ENCODE results near the gene WDR82. TPM values are rescaled to one million over a fixed set of nuclear protein-coding genes. Genes with fewer than 3 reads are reported as not detected.

WDR82 gene
- total RNA-seq, 1 donor from 2014 or later: 57.4 TPM

DNA sequence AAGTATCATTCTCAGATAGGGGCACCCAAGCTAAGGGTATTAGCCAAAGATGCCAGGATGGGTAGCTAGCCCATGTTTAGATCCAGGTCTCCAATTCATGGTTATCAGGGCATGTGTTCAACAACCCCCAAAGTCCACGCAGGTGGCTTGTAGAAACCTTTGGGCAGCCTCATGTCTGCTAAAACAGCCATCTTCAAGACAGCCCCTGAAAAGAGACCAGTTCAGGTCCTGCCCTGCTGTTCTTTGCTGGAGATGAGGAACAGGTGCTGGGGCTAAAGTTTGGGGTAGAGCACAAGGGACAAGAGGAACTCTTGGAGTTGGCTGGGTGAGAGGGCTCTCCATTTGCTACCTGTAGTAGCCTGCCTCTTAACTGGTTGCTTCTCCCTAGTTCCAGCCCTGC is 28.3 kb downstream of the WDR82 start:
- Histone ChIP-seq H3K4me1 (ENCODE audit: insufficient read depth, low read length) (peaks cover 7% of the 10 kb centered on the region), H3K9me3 (ENCODE audit: insufficient read depth, low read depth, low read length) (no peaks in the 10 kb centered on the region), H3K9ac (ENCODE audit: low read length) (no peak overlapping the region), H3K27me3 (ENCODE audit: insufficient read depth, low read length) (no peaks in the 10 kb centered on the region), H3K36me3 (ENCODE audit: insufficient read depth, low read length) (peaks cover 34% of the 10 kb centered on the region), H3K4me3 (ENCODE audit: insufficient read depth, low read depth, low read length) (no peak overlapping the region), H3K27ac (ENCODE audit: low read depth, low read length) (no peak overlapping the region), H3K4me2 (ENCODE audit: low read length) (no peak overlapping the region), H3K79me2 (ENCODE audit: insufficient read depth, low read length) (peaks cover 6% of the 10 kb centered on the region), H2AFZ (ENCODE audit: low read depth, low read length) (no peak overlapping the region), H4K20me1 (ENCODE audit: insufficient read depth, low read length) (peaks cover 67% of the 10 kb centered on the region)
- peaks cover 23% of the 10 kb centered on the region for H3K36me3 Mint-ChIP-seq (ENCODE audit: low read depth, unreplicated experiment)
- FAIRE-seq (no peak), DNase-seq (ENCODE audit: low read depth) (no peak)
- TF ChIP-seq CTCF (IDR thresholded peaks at IDR 0.05; ENCODE audit: insufficient read depth, low read depth, low read length): no peak
- TF ChIP-seq EZH2 (IDR thresholded peaks at IDR 0.05; ENCODE audit: insufficient read depth, low read length): no peak
- peaks cover 6% of the 10 kb centered on the region for H3K4me1 Mint-ChIP-seq (ENCODE audit: low read depth, unreplicated experiment)
- H3K9me3 Mint-ChIP-seq (ENCODE audit: unreplicated experiment): no peaks in the 10 kb centered on the region
- H3K27ac Mint-ChIP-seq (ENCODE audit: unreplicated experiment): no peak overlapping the region
- H3K27me3 Mint-ChIP-seq (ENCODE audit: low read depth, unreplicated experiment): no peaks in the 10 kb centered on the region
- H3K4me3 Mint-ChIP-seq (ENCODE audit: unreplicated experiment): no peak overlapping the region

DNA sequence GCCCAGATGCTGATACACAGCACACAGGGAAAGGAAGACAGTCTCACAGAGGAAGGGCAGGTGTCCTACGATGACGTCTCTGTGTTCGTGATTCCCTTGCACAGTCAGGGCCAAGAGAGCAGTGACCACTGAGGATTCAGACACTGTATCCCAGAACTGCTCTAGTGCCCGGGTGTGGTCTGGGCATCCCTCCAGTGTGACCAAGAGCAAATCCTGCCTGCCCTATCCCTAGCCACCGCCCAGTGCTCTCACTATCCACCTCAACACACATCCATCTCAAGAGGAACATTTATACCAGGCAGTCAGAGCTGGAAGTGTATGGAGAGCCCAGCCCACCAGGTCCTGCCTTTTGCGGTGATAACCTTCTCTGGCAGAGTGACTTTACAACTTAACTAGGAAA is 28.8 kb downstream of the WDR82 start:
- Histone ChIP-seq H3K4me3 (ENCODE audit: insufficient read depth, low read depth, low read length) (no peak overlapping the region), H3K4me2 (ENCODE audit: low read length) (no peak overlapping the region), H3K27me3 (ENCODE audit: insufficient read depth, low read length) (no peaks in the 10 kb centered on the region), H3K27ac (ENCODE audit: low read depth, low read length) (no peak overlapping the region), H3K9me3 (ENCODE audit: insufficient read depth, low read depth, low read length) (no peaks in the 10 kb centered on the region), H2AFZ (ENCODE audit: low read depth, low read length) (no peak overlapping the region), H3K4me1 (ENCODE audit: insufficient read depth, low read length) (peaks cover 11% of the 10 kb centered on the region), H3K79me2 (ENCODE audit: insufficient read depth, low read length) (peaks cover 5% of the 10 kb centered on the region), H4K20me1 (ENCODE audit: insufficient read depth, low read length) (peaks cover 65% of the 10 kb centered on the region), H3K9ac (ENCODE audit: low read length) (no peak overlapping the region), H3K36me3 (ENCODE audit: insufficient read depth, low read length) (peaks cover 34% of the 10 kb centered on the region)
- H3K27me3 Mint-ChIP-seq (ENCODE audit: low read depth, unreplicated experiment): no peaks in the 10 kb centered on the region
- H3K36me3 Mint-ChIP-seq (ENCODE audit: low read depth, unreplicated experiment): peaks cover 23% of the 10 kb centered on the region
- no peak overlapping the region for H3K4me3 Mint-ChIP-seq (ENCODE audit: unreplicated experiment)
- DNase-seq (ENCODE audit: low read depth) (no peak), FAIRE-seq (no peak)
- no peaks in the 10 kb centered on the region for H3K9me3 Mint-ChIP-seq (ENCODE audit: unreplicated experiment)
- no peak overlapping the region for H3K27ac Mint-ChIP-seq (ENCODE audit: unreplicated experiment)
- no peak for TF ChIP-seq EZH2 (IDR thresholded peaks at IDR 0.05; ENCODE audit: insufficient read depth, low read length)
- no peak for TF ChIP-seq CTCF (IDR thresholded peaks at IDR 0.05; ENCODE audit: insufficient read depth, low read depth, low read length)
- peaks cover 6% of the 10 kb centered on the region for H3K4me1 Mint-ChIP-seq (ENCODE audit: low read depth, unreplicated experiment)

DNA sequence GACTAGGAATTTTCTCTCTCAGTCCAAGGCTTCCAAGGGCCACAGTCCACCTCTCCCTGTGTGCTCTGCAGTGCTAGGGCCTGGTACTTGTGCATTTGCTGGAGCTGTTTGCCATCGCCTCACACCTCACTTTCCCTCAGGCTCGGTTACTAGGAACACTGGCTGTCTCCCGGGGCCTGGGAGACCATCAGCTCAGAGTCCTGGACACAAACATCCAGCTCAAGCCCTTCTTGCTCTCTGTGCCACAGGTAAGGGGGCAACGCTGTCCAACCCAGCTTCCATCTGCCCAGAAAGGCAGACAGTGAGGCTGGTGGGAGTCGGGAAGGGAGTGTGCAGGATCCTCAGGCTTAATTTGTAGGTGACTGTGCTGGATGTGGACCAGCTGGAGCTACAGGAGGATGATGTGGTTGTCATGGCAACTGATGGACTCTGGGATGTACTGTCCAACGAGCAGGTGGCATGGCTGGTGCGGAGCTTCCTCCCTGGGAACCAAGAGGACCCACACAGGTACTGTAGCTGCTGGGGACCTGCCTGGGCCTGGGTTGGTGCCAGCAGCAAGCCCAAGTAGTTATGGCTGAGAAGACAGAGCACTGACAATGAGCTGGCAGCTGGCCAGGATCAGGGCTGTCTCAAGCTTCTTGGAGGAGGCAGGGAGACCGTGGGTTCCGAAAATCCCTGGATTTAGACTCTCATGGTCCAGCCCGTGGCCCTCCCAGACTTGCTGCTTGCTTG is 29.5 kb downstream of the WDR82 start:
- DNase-seq (ENCODE audit: low read depth) (no peak), FAIRE-seq (no peak)
- no peak overlapping the region for H3K4me3 ChIP-seq (ENCODE audit: insufficient read depth, low read depth, low read length)
- H4K20me1 ChIP-seq (ENCODE audit: insufficient read depth, low read length): peaks cover 58% of the 10 kb centered on the region
- no peak overlapping the region for H3K27ac ChIP-seq (ENCODE audit: low read depth, low read length)
- H3K36me3 Mint-ChIP-seq (ENCODE audit: low read depth, unreplicated experiment): peaks cover 23% of the 10 kb centered on the region
- H3K27me3 Mint-ChIP-seq (ENCODE audit: low read depth, unreplicated experiment): no peaks in the 10 kb centered on the region
- H3K9me3 ChIP-seq (ENCODE audit: insufficient read depth, low read depth, low read length): no peaks in the 10 kb centered on the region
- TF ChIP-seq CTCF (IDR thresholded peaks at IDR 0.05; ENCODE audit: insufficient read depth, low read depth, low read length) (no peak), EZH2 (IDR thresholded peaks at IDR 0.05; ENCODE audit: insufficient read depth, low read length) (no peak)
- no peak overlapping the region for H3K9ac ChIP-seq (ENCODE audit: low read length)
- H3K79me2 ChIP-seq (ENCODE audit: insufficient read depth, low read length): peaks cover 5% of the 10 kb centered on the region
- no peak overlapping the region for H3K4me3 Mint-ChIP-seq (ENCODE audit: unreplicated experiment)
- peaks cover 16% of the 10 kb centered on the region for H3K4me1 ChIP-seq (ENCODE audit: insufficient read depth, low read length)
- no peak overlapping the region for H3K4me2 ChIP-seq (ENCODE audit: low read length)
- peaks cover 29% of the 10 kb centered on the region for H3K36me3 ChIP-seq (ENCODE audit: insufficient read depth, low read length)
- H3K27me3 ChIP-seq (ENCODE audit: insufficient read depth, low read length): no peaks in the 10 kb centered on the region
- no peak overlapping the region for H3K27ac Mint-ChIP-seq (ENCODE audit: unreplicated experiment)
- H3K9me3 Mint-ChIP-seq (ENCODE audit: unreplicated experiment): no peaks in the 10 kb centered on the region
- peaks cover 11% of the 10 kb centered on the region for H3K4me1 Mint-ChIP-seq (ENCODE audit: low read depth, unreplicated experiment)
- no peak overlapping the region for H2AFZ ChIP-seq (ENCODE audit: low read depth, low read length)
